ENCODE measurements around the gene C1orf174. TPM values are rescaled to one million over a fixed set of nuclear protein-coding genes. Genes with fewer than 3 reads are reported as not detected.

C1orf174 gene
- total and polyA plus RNA-seq, 2 of the 13 experiments (the other 11 are each of a cell fraction or from before 2014, with no cell fraction given) = 21.6 to 31.4 TPM

GRCh38 chr1:3903141-3904005 is 3.3 kb upstream of the C1orf174 start (continued):
- TF ChIP-seq, protein P1, sequence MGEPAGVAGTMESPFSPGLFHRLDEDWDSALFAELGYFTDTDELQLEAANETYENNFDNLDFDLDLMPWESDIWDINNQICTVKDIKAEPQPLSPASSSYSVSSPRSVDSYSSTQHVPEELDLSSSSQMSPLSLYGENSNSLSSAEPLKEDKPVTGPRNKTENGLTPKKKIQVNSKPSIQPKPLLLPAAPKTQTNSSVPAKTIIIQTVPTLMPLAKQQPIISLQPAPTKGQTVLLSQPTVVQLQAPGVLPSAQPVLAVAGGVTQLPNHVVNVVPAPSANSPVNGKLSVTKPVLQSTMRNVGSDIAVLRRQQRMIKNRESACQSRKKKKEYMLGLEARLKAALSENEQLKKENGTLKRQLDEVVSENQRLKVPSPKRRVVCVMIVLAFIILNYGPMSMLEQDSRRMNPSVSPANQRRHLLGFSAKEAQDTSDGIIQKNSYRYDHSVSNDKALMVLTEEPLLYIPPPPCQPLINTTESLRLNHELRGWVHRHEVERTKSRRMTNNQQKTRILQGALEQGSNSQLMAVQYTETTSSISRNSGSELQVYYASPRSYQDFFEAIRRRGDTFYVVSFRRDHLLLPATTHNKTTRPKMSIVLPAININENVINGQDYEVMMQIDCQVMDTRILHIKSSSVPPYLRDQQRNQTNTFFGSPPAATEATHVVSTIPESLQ (CRISPR knock-in tag; conservative IDR thresholded peaks at IDR 0.05) = no peak
- TF ChIP-seq MXD4 (CRISPR knock-in tag; IDR thresholded peaks at IDR 0.05) = no peak
- no peak for TF ChIP-seq ETV6 (CRISPR knock-in tag; conservative IDR thresholded peaks at IDR 0.05)
- TF ChIP-seq ZNF549 (CRISPR knock-in tag; IDR thresholded peaks at IDR 0.05) = no peak
- no peak for TF ChIP-seq ZNF816 (CRISPR knock-in tag; IDR thresholded peaks at IDR 0.05; ENCODE audit: borderline replicate concordance)
- peak; percentile 57 for TF ChIP-seq ZNF687 (CRISPR knock-in tag; IDR thresholded peaks at IDR 0.05)
- no peak for TF ChIP-seq NFYB (CRISPR knock-in tag; IDR thresholded peaks at IDR 0.05)
- TF ChIP-seq NONO (IDR thresholded peaks at IDR 0.05) = no peak
- no peak for TF ChIP-seq NONO (CRISPR knock-in tag; conservative IDR thresholded peaks at IDR 0.05)
- TF ChIP-seq, protein P2, sequence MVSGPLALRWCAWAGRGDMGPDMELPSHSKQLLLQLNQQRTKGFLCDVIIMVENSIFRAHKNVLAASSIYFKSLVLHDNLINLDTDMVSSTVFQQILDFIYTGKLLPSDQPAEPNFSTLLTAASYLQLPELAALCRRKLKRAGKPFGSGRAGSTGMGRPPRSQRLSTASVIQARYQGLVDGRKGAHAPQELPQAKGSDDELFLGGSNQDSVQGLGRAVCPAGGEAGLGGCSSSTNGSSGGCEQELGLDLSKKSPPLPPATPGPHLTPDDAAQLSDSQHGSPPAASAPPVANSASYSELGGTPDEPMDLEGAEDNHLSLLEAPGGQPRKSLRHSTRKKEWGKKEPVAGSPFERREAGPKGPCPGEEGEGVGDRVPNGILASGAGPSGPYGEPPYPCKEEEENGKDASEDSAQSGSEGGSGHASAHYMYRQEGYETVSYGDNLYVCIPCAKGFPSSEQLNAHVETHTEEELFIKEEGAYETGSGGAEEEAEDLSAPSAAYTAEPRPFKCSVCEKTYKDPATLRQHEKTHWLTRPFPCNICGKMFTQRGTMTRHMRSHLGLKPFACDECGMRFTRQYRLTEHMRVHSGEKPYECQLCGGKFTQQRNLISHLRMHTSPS (CRISPR knock-in tag; IDR thresholded peaks at IDR 0.05; ENCODE audit: low read depth) = peak; percentile 72; the same call in 1 of the 2 replicates
